Spinal cord (tissue), 10 donors: ENCODE data around the gene TMEM89. TPM values are rescaled to one million over a fixed set of nuclear protein-coding genes. Genes with fewer than 3 reads are reported as not detected.

Source experiments
- DNase-seq, 6 donors: peaks; one replicate each; pipeline versions ENCODE4 v3.0.0 to v3.0.0-alpha.2; 2013 to 2015; ENCODE audit warnings: low spot score in 6 of 6, low read depth in 4 of 6
- H3K27ac ChIP-seq: one replicate; pipeline ENCODE4 v1.5.1; 2013; ENCODE audit warnings: low read depth, low read length, control low read depth
- H3K27me3 ChIP-seq: one replicate; pipeline ENCODE4 v1.6.1; 2013; ENCODE audit warnings: low read length; ENCODE audit not compliant: control insufficient read depth, insufficient read depth
- H3K36me3 ChIP-seq: one replicate; pipeline ENCODE4 v1.6.1; 2013; ENCODE audit warnings: low read length; ENCODE audit not compliant: control insufficient read depth, insufficient read depth
- H3K4me1 ChIP-seq: one replicate; pipeline ENCODE4 v1.6.1; 2013; ENCODE audit warnings: low read length; ENCODE audit not compliant: control insufficient read depth, insufficient read depth
- H3K4me3 ChIP-seq: one replicate; pipeline ENCODE4 v1.5.1; 2013; ENCODE audit warnings: low read depth, low read length, control low read depth
- H3K9me3 ChIP-seq: one replicate; pipeline ENCODE4 v1.6.1; 2013; ENCODE audit warnings: low read length; ENCODE audit not compliant: control insufficient read depth, insufficient read depth
- WGBS: methylation state at CpG from one replicate; pipeline ENCODE4 v1.1.5; 2013; ENCODE audit warnings: missing lambda C conversion rate; ENCODE audit not compliant: insufficient coverage; 5-methylcytosine and 5-hydroxymethylcytosine counted together
- polyA plus RNA-seq, 2 donors: library from polyadenylated mRNA; unstranded; fragments of 120-200 nt; gene quantifications; one replicate each; pipeline ENCODE4 v1.2.1, GENCODE V29; 2013; ENCODE audit not compliant: insufficient read length in 2 of 2
- total RNA-seq, 2 donors: library from RNA; depleted of rRNA in 1 of 2; stranded (reverse); fragments of 120-200 nt in 1 of 2; fragments of >200 nt in 1 of 2; gene quantifications; one replicate each; pipeline versions ENCODE4 v1.2.3 to v1.2.4, GENCODE V29; 2013 to 2014
- donor health status: healthy.

Gene TMEM89
- total and polyA plus RNA-seq, 4 donors, result 0.22 to 0.24 TPM; not detected in 2

- Histone ChIP-seq H3K4me1 (peaks cover 27% of the 10 kb centered on the region), H3K9me3 (no peaks in the 10 kb centered on the region), H3K27ac (no peak overlapping the region), H3K36me3 (peaks cover 86% of the 10 kb centered on the region), H3K4me3 (no peak overlapping the region), H3K27me3 (peaks cover 10% of the 10 kb centered on the region)
- WGBS, result 95% methylated on average over 10 of the region's 12 CpGs
- no peak for DNase-seq
Measured at GRCh38 chr3:48599509-48600285, 21.9 kb downstream of the TMEM89 start.

- H3K27me3 ChIP-seq, result peaks cover 16% of the 10 kb centered on the region
- H3K4me1 ChIP-seq, result peaks cover 33% of the 10 kb centered on the region
Measured at GRCh38 chr3:48599077-48599501, 22.5 kb downstream of the TMEM89 start.

DNA sequence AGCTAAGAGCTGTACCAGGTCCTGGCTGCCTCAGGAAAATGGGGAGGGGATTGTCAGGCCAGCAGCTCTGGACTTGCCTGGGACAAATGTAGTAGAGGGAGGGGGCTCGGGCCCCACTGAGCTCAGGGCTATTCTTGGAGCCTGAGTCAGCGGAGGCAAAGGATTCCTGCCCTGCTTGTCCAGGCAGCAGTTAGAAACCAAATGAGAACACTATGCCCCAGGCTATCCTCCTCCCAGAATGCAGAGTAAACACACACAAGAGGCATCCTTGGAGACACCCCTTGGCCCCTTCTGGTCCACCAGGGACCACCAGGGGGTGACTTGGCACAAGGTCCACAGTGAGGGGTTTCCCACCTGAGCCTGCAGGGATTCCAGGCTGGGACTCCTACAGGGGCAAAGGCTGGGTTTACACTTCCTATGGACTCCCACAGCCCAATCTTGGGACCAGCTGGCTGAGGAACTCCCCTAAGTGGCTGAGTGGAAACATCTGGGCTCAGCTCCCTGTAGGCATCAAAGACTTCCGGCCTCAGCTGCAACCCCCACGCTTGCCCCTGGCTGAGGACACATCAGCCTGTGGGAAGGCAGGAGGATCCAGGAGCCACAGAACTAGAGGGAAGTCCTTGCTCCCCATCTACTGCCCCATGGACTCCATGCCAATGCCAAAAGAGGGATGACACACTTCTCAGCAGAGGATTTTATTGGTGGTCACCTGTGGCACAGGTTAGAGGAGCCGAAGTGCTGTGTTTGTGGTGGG, 23.1 kb downstream of the TMEM89 start:
- Histone ChIP-seq H3K4me1 (peaks cover 34% of the 10 kb centered on the region), H3K36me3 (peaks cover 75% of the 10 kb centered on the region), H3K27me3 (peaks cover 19% of the 10 kb centered on the region), H3K9me3 (no peaks in the 10 kb centered on the region), H3K4me3 (no peak overlapping the region), H3K27ac (peak overlapping the region; percentile 61)
- peak in 1 of 6 donors; percentile 55 for DNase-seq
- 80% methylated on average over 5 of the region's 5 CpGs for WGBS

More at GRCh38 chr3:48599077-48599501, 22.5 kb downstream of the TMEM89 start:
- no peak for DNase-seq
- WGBS, result 80% methylated on average over 11 of the region's 11 CpGs
- Histone ChIP-seq H3K27ac (peak overlapping the region; percentile 61), H3K36me3 (peaks cover 80% of the 10 kb centered on the region), H3K4me3 (no peak overlapping the region), H3K9me3 (no peaks in the 10 kb centered on the region)

GRCh38 chr3:48597408-48597800, 24.2 kb downstream of the TMEM89 start:
- no peak overlapping the region for H3K4me3 ChIP-seq
- H3K27me3 ChIP-seq, result peaks cover 19% of the 10 kb centered on the region
- peaks cover 34% of the 10 kb centered on the region for H3K4me1 ChIP-seq
- H3K36me3 ChIP-seq, result peaks cover 65% of the 10 kb centered on the region
- H3K27ac ChIP-seq, result no peak overlapping the region
- 87% methylated on average over 6 of the region's 6 CpGs for WGBS
- no peaks in the 10 kb centered on the region for H3K9me3 ChIP-seq
- no peak for DNase-seq

DNA sequence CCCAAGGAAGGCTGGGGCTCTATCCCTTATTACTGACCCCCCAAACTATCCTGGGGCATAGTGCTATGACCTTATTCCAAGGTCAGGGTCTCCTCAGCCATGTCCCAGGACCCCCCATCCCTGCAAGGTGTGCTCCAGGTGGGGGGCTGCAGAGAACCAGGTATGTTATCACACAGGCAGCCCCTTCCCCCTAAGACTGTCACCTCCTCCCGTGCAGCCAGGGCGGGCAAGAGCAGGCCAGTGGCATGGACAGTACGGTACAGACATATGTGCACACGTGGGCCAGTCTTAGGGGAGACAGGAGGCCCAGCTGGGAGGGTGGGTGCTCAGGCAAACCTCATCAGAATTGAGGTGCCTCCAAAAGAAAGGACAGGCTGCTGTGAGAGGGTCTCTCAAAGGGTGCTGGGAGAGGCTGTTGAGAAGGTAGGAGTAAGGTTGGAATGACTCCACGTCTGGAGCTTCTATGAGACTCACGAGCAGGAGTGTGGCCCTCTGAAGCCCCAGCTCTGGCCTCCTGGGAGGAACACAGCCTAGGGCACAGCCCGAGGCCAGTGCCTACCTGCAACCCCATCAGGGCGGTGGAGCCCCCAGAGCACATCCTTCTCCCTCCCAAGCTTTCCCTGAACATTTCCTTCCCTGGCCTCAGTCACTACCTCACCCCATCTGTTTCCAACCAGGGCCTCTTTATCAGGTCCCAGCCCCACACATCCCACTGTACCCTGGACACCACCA, 24.7 kb downstream of the TMEM89 start:
- peaks cover 64% of the 10 kb centered on the region for H3K36me3 ChIP-seq
- H3K4me3 ChIP-seq, result no peak overlapping the region
- no peak overlapping the region for H3K27ac ChIP-seq
- peaks cover 19% of the 10 kb centered on the region for H3K27me3 ChIP-seq
- H3K9me3 ChIP-seq, result no peaks in the 10 kb centered on the region
- DNase-seq, result no peak
- WGBS, result 83% methylated on average over 6 of the region's 8 CpGs
- H3K4me1 ChIP-seq, result peaks cover 34% of the 10 kb centered on the region

- 80% methylated on average over 3 of the region's 5 CpGs for WGBS
- no peak for DNase-seq
- Histone ChIP-seq H3K4me1 (peaks cover 34% of the 10 kb centered on the region), H3K9me3 (no peaks in the 10 kb centered on the region), H3K27me3 (peaks cover 19% of the 10 kb centered on the region), H3K36me3 (peaks cover 64% of the 10 kb centered on the region), H3K4me3 (no peak overlapping the region), H3K27ac (no peak overlapping the region)
Measured at GRCh38 chr3:48596157-48596556, 25.4 kb downstream of the TMEM89 start.

GRCh38 chr3:48595526-48596121, 25.9 kb downstream of the TMEM89 start:
- DNase-seq, result no peak
- Histone ChIP-seq H3K4me1 (peaks cover 34% of the 10 kb centered on the region), H3K9me3 (no peaks in the 10 kb centered on the region), H3K36me3 (peaks cover 59% of the 10 kb centered on the region), H3K4me3 (no peak overlapping the region), H3K27ac (no peak overlapping the region), H3K27me3 (peaks cover 19% of the 10 kb centered on the region)
- 29% methylated on average over 10 of the region's 10 CpGs for WGBS

- Histone ChIP-seq H3K27ac (no peak within 1 kb of the TSS), H3K4me1 (peaks cover 34% of the 10 kb centered on the region), H3K9me3 (no peaks in the 10 kb centered on the region), H3K27me3 (peaks cover 19% of the 10 kb centered on the region), H3K4me3 (peak within 1 kb of the TSS; percentile 21), H3K36me3 (peaks cover 56% of the 10 kb centered on the region)
- peak in 2 of 6 donors; percentile 22 to 25 for DNase-seq
- 4% methylated on average over 25 of the region's 35 CpGs for WGBS
Measured at GRCh38 chr3:48595075-48595525, 26.5 kb downstream of the TMEM89 start, which contains the start of gene COL7A1. TSS of gene COL7A1 (minus strand) at chr3:48595329. CDS start at chr3:48595159, 170 bp downstream.
